ENCODE measurements around the gene IZUMO4.

DNA sequence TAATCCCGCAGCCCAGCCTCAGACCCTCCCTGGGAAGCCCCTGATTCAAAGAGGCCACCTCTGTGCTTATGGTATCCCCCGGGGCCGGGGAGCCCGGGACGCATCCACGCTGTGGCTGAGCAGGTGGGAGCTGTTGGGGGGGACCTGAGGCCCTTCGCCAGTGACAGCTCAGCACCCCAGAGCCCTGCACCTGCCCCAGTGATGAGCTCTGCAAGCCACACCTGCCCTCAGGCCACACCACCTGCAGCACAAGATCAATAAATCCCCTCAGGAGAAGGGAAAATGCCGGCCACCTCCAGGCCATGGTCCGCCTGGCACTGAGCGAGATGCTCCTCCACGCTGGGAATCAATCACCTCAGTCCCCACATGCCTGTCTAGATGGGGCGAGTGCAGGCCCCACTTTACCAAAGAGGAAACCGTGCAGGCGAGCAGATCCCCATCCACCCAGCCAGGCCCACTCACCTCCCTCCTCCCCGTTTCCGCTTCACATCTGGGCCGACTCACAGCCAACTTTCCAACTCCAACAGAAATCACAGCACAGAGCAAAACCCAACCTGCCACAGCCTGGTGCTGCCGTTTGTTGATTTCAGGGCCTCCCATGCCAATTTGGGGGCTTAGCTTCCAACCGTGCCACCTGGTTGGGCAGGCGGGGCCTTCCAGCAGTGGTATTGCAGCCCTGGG is 13.4 kb upstream of the IZUMO4 start:
- TF ChIP-seq POLR2A (IDR thresholded peaks at IDR 0.05; ENCODE audit: low read depth, low read length) (peak; percentile 72), TAF1 (IDR thresholded peaks at IDR 0.05; ENCODE audit: borderline replicate concordance, low read depth, low read length) (peak; percentile 53)

Data from GM12892 (cell line).